Measurements from ENCODE around the gene TTLL1.
A peak's percentile ranks its signal among the peaks of the same experiment; 100 is the strongest.
"Not testable (repeated sequence)": the region's sequence is repeated elsewhere in the genome, so short reads cannot be mapped to it uniquely, and the experiment has no call there.

TTLL1 gene

DNA sequence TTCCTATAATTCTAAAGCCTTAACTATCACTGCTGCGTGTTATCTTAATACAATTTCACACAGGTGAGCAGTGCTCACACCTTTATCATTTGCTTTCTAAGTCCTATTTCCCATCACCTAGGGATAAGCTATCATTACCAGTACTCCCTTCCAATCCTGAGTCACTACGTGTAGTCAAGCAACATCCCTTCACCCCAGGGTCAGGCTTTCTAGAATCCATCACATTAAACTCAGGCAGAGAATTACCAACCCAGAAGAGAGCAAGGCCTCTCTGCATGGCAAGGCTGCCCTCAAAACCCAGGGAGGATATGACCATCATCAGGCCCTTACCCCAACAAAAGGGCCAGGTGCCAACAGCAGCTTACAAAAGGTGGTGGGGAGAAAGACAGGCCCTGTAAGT is 84.1 kb downstream of the TTLL1 start:
- Histone ChIP-seq H3K27me3 (ENCODE audit: control insufficient read depth, insufficient read depth, low read length) (no peaks in the 10 kb centered on the region), H3K4me1 (ENCODE audit: control insufficient read depth, insufficient read depth, low read length) (peaks cover 68% of the 10 kb centered on the region), H3K9ac (ENCODE audit: low read length) (no peak overlapping the region), H3K4me3 (ENCODE audit: low read length) (no peak overlapping the region), H3K36me3 (ENCODE audit: control insufficient read depth, insufficient read depth, low read length) (no peaks in the 10 kb centered on the region), H3K9me3 (ENCODE audit: control insufficient read depth, low read length) (no peaks in the 10 kb centered on the region)

DNA sequence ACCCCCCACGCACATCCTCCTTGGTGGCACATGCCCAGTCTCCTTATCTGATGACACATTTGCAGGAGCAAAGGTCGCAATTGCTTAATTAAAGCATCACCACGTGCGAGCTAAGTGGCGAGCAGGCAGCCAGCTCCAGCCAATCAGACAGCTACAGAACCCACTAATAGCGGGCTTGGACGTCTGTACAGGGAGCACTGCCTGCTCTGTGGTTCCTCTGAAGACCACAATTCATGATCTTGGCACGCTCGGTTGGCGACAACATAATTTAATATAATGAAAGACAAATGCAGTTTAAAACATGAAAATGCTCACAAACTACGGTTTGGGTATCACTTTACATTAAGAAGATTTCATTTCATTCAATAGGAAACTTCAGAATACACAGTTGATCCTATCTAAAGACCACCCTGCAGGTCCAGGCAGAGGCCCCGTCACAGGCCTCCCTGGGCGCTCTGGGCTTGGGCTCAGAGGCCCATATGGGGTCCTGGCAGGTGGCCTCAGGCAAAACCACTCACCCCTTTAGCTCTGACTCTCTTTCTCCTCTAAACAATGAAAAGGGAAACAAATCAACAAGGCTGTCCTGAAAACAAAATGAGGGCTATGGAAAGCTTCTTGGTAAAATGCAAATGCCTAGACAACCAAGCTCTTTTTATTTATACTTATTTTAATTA is 84.7 kb downstream of the TTLL1 start:
- Histone ChIP-seq H3K36me3 (ENCODE audit: control insufficient read depth, insufficient read depth, low read length) (no peaks in the 10 kb centered on the region), H3K9me3 (ENCODE audit: control insufficient read depth, low read length) (no peaks in the 10 kb centered on the region), H3K4me1 (ENCODE audit: control insufficient read depth, insufficient read depth, low read length) (peaks cover 68% of the 10 kb centered on the region), H3K9ac (ENCODE audit: low read length) (no peak overlapping the region), H3K27me3 (ENCODE audit: control insufficient read depth, insufficient read depth, low read length) (no peaks in the 10 kb centered on the region), H3K4me3 (ENCODE audit: low read length) (no peak overlapping the region)

DNA sequence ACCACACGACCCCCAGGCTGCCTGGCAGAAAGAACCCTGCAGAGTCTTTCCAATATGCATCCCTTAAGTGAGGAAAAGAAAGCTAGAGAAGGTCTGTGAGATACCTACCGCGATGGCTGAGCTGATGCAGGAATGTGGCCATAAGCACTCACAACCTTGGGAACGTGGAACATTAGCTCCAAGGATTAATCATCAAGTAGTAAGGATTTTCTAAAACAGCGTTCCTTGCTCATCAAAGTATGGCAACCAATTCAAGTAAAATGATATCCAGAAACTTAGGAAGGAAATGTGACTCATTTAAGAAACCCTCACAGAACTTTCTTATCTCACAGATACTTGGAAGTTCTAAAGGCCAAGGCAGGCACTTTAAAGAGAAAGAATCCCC is 87.0 kb downstream of the TTLL1 start:
- no peak overlapping the region for H3K4me3 ChIP-seq (ENCODE audit: low read length)
- H3K27me3 ChIP-seq (ENCODE audit: control insufficient read depth, insufficient read depth, low read length) = no peaks in the 10 kb centered on the region
- H3K36me3 ChIP-seq (ENCODE audit: control insufficient read depth, insufficient read depth, low read length) = no peaks in the 10 kb centered on the region
- peaks cover 59% of the 10 kb centered on the region for H3K4me1 ChIP-seq (ENCODE audit: control insufficient read depth, insufficient read depth, low read length)
- no peaks in the 10 kb centered on the region for H3K9me3 ChIP-seq (ENCODE audit: control insufficient read depth, low read length)
- H3K9ac ChIP-seq (ENCODE audit: low read length) = no peak overlapping the region

DNA sequence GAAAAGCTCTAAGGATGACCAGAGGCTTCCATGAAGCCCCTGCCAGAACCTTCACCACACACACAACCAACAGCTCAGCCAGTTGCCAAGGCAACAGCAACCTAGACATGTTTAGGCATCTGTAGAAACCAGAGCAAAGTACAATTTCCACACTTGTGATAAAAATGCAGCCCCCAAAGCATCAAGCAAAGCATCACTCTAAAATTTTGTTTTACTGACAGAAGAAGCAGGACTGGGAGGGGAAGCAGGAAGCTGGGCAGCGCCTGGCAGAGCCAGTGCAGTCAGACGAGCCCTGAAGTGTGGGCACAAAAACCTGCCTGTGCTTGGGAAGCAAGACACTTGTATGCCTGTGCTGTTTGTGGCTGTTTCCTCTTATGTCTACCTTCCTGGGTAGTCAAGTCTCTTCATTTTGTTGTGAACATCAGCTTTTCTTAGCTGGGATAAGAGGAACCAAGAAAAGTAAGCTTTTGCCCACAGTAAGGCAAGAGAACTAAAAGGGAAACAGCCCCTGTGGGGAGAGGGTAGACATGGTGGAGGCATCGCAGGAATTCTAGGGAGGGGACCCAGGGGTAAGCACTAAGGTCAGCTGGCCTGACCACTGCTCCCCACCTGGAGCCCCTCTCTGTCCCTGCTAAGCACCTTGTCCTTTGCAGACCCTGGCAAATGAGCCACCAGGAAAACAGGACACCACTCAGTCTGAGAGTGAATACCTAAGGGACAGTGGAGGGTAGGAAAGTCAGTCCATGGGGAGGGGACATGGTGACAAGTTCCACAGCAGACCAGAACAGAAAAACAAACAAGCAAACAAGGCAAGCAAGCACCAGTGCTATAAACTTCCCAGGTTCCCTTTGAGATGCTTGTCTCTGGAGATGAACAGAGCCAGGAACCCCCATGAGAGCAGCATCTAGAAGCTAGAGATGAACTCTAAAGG is 87.7 kb downstream of the TTLL1 start:
- Histone ChIP-seq H3K9me3 (ENCODE audit: control insufficient read depth, low read length) (no peaks in the 10 kb centered on the region), H3K27me3 (ENCODE audit: control insufficient read depth, insufficient read depth, low read length) (no peaks in the 10 kb centered on the region), H3K9ac (ENCODE audit: low read length) (peak overlapping the region; percentile 14), H3K4me3 (ENCODE audit: low read length) (no peak overlapping the region), H3K36me3 (ENCODE audit: control insufficient read depth, insufficient read depth, low read length) (no peaks in the 10 kb centered on the region), H3K4me1 (ENCODE audit: control insufficient read depth, insufficient read depth, low read length) (peaks cover 59% of the 10 kb centered on the region)

DNA sequence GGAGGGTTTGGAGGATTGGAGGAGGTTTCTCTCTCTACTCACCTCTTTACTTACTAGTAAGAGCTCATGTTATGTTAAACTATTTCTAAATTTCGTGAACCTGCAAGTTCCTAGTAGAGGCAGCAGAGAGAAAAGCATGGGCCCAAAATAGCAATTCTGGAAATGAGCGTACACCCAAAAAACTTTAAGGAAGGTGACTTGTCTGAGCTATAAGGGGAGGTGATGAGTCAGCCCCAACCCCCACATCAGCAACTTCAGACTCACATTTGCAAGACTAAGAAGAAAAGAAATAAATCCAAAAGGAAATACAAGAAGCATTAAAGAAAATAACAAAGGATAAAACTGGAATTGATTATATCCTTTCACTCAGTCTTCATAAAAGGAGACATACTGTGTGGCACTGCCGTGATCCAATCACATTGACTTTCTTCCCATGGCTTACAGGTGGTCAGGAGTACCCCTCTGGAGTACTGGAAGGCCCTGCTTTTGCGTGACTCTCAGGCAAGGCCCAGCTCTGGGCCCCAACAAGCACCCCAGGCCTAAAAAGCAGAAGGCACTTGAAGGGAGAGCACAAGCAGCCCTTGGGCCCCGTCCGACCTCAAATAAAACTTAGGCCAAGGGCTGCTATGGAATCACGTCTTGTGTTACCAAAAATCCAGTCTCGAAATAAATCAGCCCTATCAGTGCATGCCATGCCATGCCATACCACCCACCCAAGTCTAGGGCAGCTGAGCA is 88.6 kb downstream of the TTLL1 start:
- Histone ChIP-seq H3K4me3 (ENCODE audit: low read length) (no peak overlapping the region), H3K4me1 (ENCODE audit: control insufficient read depth, insufficient read depth, low read length) (peaks cover 63% of the 10 kb centered on the region), H3K9ac (ENCODE audit: low read length) (no peak overlapping the region), H3K9me3 (ENCODE audit: control insufficient read depth, low read length) (no peaks in the 10 kb centered on the region), H3K27me3 (ENCODE audit: control insufficient read depth, insufficient read depth, low read length) (no peaks in the 10 kb centered on the region), H3K36me3 (ENCODE audit: control insufficient read depth, insufficient read depth, low read length) (no peaks in the 10 kb centered on the region)

DNA sequence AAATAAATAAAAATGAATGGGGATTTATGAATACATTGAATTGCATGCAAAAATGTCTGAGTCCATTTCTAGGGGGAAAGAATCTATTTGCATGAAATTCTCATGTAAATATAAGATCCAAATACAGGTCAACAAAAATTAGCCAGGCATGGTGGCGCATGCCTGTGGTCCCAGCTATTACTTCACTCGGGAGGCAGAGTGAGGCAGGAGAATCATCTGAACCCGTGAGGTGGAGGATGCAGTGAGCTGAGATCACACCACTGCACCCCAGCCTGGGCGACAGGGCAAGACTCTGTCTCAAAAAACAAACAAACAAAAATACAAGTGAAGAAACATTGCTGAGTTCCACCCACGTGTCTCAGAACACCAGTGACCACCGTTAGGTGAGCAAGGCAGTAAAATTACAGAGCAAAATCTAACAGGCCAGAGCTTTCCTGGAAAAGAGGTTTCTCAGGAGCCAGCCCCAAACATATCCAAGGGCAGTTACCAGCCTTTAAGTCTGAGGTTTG is 91.6 kb downstream of the TTLL1 start:
- Histone ChIP-seq H3K36me3 (ENCODE audit: control insufficient read depth, insufficient read depth, low read length) (peaks cover 5% of the 10 kb centered on the region), H3K4me1 (ENCODE audit: control insufficient read depth, insufficient read depth, low read length) (peaks cover 71% of the 10 kb centered on the region)

DNA sequence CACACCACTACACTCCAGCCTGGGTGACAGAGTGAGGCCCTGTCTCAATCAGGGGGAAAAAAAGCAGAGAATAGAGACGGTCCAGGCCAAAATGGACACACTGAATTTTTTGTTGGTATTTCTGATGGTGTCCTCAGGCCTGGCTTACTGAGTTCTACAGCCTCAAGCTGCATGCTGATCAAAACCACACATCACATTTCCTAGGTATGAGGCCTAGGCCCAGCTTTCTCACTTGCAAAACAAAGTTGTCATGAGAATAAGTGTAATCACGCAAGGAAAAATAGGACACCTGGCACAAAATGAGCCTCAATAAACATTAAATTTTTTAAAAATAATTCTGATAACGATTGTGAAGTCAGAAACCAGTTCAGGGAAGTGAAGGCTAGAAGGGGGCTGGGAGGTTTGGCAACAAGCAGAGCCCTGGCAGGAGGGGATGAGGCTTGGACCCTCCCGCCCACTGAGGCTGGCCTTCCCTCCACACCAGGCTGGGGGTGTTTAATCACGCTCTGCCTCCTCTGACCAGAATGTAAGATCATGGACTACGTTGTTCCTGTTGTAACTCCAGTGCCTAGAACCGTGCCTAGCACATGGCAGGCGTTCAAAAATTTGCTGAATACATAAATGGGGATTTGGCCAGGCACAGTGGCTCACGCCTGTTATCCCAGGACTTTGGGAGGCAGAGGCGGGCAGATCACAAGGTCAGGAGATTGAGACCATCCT is 92.4 kb downstream of the TTLL1 start:
- Histone ChIP-seq H3K27me3 (ENCODE audit: control insufficient read depth, insufficient read depth, low read length) (no peaks in the 10 kb centered on the region), H3K9me3 (ENCODE audit: control insufficient read depth, low read length) (no peaks in the 10 kb centered on the region), H3K9ac (ENCODE audit: low read length) (no peak overlapping the region), H3K4me1 (ENCODE audit: control insufficient read depth, insufficient read depth, low read length) (peaks cover 63% of the 10 kb centered on the region), H3K4me3 (ENCODE audit: low read length) (no peak overlapping the region), H3K36me3 (ENCODE audit: control insufficient read depth, insufficient read depth, low read length) (peaks cover 5% of the 10 kb centered on the region)

More for the DNA sequence above, 91.6 kb downstream of the TTLL1 start:
- Histone ChIP-seq H3K9me3 (ENCODE audit: control insufficient read depth, low read length) (no peaks in the 10 kb centered on the region), H3K9ac (ENCODE audit: low read length) (no peak overlapping the region), H3K27me3 (ENCODE audit: control insufficient read depth, insufficient read depth, low read length) (no peaks in the 10 kb centered on the region), H3K4me3 (ENCODE audit: low read length) (no peak overlapping the region)

DNA sequence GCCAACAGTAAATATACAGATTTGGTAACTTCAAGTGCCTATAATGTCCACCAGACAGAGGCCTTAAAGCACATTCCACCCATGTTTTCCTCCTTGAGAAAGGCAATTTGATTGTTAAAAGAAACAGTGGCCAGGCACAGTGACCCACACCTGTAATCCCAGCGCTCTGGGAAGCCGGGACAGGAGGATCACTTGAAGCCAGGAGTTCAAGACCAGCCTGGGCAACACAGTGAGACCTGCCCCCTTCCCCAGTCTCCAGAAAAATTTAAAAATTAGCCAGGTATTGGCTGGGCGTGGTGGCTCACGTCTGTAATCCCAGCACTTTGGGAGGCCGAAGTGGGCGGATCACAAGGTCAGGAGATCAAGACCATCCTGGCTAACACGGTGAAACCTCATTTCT is 93.5 kb downstream of the TTLL1 start:
- not testable (repeated sequence) for H3K36me3 ChIP-seq (ENCODE audit: control insufficient read depth, insufficient read depth, low read length); H3K9me3 ChIP-seq (ENCODE audit: control insufficient read depth, low read length); H3K27me3 ChIP-seq (ENCODE audit: control insufficient read depth, insufficient read depth, low read length); H3K4me3 ChIP-seq (ENCODE audit: low read length)
- Histone ChIP-seq H3K9ac (ENCODE audit: low read length) (peak overlapping the region; percentile 63), H3K4me1 (ENCODE audit: control insufficient read depth, insufficient read depth, low read length) (peaks cover 60% of the 10 kb centered on the region)

DNA sequence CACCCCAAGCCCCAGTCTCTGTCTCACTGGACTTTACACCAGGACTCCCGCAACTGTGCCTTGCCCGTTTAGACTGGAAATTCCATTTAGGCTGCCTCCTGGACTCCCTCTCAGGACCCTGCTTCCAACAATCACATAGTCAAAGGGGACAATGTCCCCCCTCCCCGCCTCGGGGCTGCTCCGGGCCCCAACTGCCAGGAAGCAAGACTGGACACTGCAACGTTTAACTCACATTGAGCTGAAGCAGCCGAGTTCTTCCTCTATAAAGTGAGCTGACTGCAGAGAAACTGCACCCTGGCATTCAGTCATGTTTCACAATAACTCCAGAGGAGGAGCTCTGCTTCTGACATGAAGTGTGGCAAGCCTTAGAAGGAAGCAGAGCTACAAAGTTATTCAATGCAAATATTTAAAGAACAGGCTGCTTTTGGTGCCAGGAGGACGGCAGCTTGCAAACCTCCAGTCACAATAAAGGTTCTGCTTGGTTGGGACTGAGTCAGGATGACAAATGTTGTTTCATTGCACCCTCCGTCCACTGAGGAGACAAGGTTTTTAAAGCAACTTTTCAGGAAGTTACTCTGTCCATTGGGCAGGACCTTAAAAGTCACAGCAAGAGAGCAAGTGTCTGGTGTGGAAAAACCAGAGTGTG is 94.2 kb downstream of the TTLL1 start:
- Histone ChIP-seq H3K4me3 (ENCODE audit: low read length) (peak overlapping the region; percentile 44), H3K9me3 (ENCODE audit: control insufficient read depth, low read length) (no peaks in the 10 kb centered on the region), H3K27me3 (ENCODE audit: control insufficient read depth, insufficient read depth, low read length) (no peaks in the 10 kb centered on the region), H3K9ac (ENCODE audit: low read length) (peak overlapping the region; percentile 71), H3K36me3 (ENCODE audit: control insufficient read depth, insufficient read depth, low read length) (peaks cover 5% of the 10 kb centered on the region), H3K4me1 (ENCODE audit: control insufficient read depth, insufficient read depth, low read length) (peaks cover 67% of the 10 kb centered on the region)

DNA sequence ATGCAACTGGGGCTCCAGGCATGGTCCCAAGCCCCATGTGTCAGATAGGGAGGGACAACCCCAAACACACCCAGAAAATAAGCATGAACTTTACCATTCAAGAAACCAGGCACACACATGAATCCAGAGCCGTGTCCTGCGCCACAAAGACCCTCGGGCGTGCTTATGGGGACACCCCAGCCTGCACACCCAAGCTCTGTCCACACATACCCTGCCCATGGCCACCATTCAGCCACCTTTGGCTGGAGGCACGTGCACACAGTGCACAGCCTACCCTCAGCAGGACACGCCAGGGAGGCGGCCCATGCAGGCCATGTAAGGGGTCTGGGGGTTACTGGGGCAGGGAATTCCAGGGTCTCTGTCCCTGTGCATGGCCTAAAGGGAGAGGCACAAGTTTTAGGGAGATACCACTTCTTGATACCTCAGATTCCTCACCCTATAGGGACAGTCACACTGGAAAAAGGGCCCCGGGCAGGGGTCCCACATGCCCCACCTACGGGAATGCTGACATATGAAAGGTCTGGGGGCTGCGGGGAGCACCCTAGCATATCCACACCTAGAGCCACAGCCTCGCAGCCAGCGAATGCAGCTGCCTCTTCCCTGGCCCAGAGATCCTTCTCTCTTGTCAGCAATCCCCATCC is 94.8 kb downstream of the TTLL1 start:
- Histone ChIP-seq H3K36me3 (ENCODE audit: control insufficient read depth, insufficient read depth, low read length) (peaks cover 5% of the 10 kb centered on the region), H3K9ac (ENCODE audit: low read length) (peak overlapping the region; percentile 71), H3K4me3 (ENCODE audit: low read length) (peak overlapping the region; percentile 44), H3K27me3 (ENCODE audit: control insufficient read depth, insufficient read depth, low read length) (no peaks in the 10 kb centered on the region), H3K4me1 (ENCODE audit: control insufficient read depth, insufficient read depth, low read length) (peaks cover 67% of the 10 kb centered on the region), H3K9me3 (ENCODE audit: control insufficient read depth, low read length) (no peaks in the 10 kb centered on the region)
